ENCODE data around the gene FFAR1.

GRCh38 chr19:35310811-35311465 lies 36.8 kb upstream of the FFAR1 start:
- TF ChIP-seq USF2 (IDR thresholded peaks at IDR 0.05; ENCODE audit: low read length) (no peak), RXRA (IDR thresholded peaks at IDR 0.05; ENCODE audit: insufficient read depth, low read depth, low read length) (no peak), ATF2 (IDR thresholded peaks at IDR 0.05; ENCODE audit: low read length) (no peak), BRCA1 (IDR thresholded peaks at IDR 0.05; ENCODE audit: low read depth, low read length) (no peak), CTCF (IDR thresholded peaks at IDR 0.05; ENCODE audit: control extremely low read depth in 1 of 3, insufficient read depth in 1 of 3, low read depth in 1 of 3, low read length in 3 of 3) (no peak), NANOG (IDR thresholded peaks at IDR 0.05; ENCODE audit: insufficient read depth, low read depth, low read length, poor library complexity, severe bottlenecking) (no peak), BACH1 (IDR thresholded peaks at IDR 0.05; ENCODE audit: low read length) (no peak), JUND (IDR thresholded peaks at IDR 0.05; ENCODE audit: low read length) (no peak), GABPA (IDR thresholded peaks at IDR 0.05; ENCODE audit: borderline replicate concordance, insufficient read depth, low read length) (no peak), SIRT6 (IDR thresholded peaks at IDR 0.05; ENCODE audit: low read length) (no peak), POLR2A (IDR thresholded peaks at IDR 0.05; ENCODE audit: control extremely low read depth in 1 of 2, low read depth in 2 of 2, low read length in 2 of 2) (no peak)
